A549 treated with Hydrocortisone at 1 μM for 4 hours (cell line): ENCODE measurements around the gene PPP1R14B. TPM values are rescaled to one million over a fixed set of nuclear protein-coding genes. Genes with fewer than 3 reads are reported as not detected.

Source experiments
- total RNA-seq: library from RNA; stranded (reverse); fragments of 200-300 nt; extraction: Qiagen RNA extraction; gene quantifications from 5 replicates; pipeline ENCODE4 v1.2.3, GENCODE V29; 2022

PPP1R14B gene, protein sequence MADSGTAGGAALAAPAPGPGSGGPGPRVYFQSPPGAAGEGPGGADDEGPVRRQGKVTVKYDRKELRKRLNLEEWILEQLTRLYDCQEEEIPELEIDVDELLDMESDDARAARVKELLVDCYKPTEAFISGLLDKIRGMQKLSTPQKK
- 195 to 381 TPM (median 360 TPM) in 5 replicates for total RNA-seq

DNA sequence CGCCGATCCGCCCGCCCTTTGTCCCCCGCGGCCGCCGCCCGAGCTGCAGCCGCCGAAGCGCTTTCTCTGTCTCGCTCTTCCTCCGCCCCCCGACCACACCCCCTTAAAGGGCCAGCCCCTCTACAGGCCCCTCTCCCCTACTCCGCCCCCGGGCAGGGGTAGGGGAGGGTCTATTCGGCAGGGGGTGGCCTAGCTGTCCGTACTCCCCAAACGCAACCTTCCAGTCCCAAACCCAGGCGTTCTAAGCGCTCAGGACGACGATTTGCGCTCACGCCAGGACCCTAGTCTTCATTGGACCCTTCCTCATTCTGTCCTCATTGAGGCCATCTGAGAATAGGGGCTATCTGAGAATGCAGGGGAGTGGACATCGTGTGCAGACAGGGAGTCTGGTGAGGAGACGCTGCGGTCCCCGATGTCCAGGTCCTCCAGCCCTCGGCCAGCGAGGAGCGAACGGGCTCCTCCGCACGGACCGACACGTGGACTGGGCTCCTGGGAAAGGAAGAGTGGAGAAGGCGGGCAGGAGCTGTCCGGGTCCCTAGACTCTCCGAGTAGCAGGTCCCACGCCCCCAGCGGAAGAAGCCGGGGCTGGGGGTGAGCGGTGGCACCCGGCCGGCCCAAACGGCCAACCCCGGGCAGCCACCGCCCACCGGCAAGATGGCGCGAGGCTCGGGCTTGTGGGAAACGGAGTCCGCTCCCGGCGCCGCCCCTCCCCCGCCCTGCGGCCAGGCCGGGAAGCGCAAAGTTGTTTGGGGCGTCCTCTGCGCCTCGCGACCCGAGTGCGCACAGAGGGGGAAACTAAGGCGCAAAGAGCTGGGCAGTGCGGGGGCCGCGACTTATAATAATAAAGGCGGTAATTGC is at the start of gene PPP1R14B:
Gene PPP1R14B (minus strand): TSS at position 73 of the 858 bp plus-strand sequence. CDS start 270 bp downstream, outside the sequence.

GRCh38 chr11:64291262-64291751 is 44.6 kb upstream of the PPP1R14B start, which contains the start of gene KCNK4:
Gene KCNK4 (plus strand): TSS chr11:64291302. CDS start chr11:64293019, 1,717 bp downstream.

GRCh38 chr11:64284962-64285884 is 38.5 kb upstream of the PPP1R14B start, which contains the start of gene GPR137:
Gene GPR137 (plus strand): TSS chr11:64285848. CDS start chr11:64286525, 677 bp downstream.

GRCh38 chr11:64284048-64284961 is 37.6 kb upstream of the PPP1R14B start, which contains the start of gene BAD:
Gene BAD (minus strand): TSS chr11:64284665. CDS start chr11:64284368, 297 bp downstream.

DNA sequence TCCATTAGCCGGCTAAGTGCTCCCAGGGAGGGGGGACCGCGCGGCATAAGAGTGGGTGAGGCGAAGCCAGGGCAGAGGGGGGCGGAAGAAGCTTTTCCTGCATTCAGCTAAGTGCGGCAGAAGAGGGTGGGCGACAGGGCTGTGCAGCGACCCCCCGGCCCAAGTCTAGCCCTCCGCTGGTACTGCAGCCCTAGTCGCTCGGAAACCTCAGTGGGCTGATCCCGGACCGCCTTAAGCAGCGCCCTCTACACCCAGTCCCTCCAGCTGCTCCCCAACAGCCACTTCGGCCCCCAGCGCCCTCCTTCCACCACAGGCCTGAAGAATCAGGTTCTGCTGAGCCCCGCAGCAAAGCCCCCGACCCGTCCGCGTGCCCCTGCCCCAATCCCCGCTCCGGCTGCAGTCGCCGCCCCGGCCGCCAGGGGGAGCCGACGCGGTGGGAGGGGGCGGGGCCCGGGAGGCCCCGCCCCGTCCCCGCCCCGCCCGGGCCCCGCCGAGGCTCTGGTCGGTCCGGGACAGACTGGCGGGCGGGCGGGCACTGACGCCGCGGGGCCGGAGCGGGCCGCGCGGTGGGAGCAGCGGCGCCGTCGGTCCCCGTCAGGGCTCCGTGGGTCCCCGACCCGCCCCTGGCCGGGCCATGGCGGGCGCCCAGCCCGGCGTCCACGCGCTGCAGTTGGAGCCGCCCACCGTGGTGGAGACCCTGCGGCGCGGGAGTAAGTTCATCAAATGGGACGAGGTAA is 4.4 kb upstream of the PPP1R14B start, which contains the start of gene PLCB3:
Gene PLCB3 (plus strand): TSS at position 515 of the 737 bp plus-strand sequence. CDS start 120 bp downstream, at position 635.

DNA sequence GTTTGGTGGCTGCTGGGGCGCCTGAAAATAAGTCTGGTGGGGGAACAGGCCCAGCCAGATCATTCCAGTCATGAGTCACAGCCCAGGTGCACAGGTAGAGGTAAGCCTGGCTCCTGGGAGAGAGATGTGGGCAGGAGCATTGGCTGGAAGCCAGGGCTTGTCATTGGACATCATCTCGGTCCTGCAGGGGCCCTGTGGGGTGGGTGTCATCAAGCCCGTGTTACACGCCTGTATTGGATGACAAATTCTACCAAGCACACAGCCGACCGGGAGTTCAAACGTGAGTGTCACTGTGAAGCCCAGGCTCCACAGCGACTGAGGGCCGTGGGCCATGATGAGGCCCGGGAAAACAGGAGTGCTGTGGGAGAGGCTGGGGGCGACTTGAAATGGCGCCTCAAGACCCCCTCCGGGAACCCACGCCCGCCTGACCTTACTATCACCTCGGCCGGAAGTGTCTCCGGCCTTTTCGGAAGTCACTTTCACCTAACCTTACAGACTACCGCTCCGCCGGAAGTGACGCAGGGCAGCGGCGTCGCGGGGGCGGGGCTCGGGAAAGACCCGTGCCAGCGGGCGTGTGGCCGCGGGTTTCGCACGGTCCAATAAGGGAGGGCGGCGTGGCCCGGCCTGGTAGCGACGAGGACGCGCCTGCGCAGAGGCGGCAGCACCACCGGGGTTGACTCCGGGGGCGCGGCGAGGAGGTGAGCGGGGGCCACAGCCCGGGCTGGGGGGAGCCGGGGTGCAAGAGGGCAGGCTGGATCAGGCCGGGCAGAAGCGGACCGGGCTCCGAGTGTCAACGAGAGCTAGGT is 6.1 kb downstream of the PPP1R14B start, which contains the start of gene FKBP2:
Gene FKBP2 (plus strand): TSS at position 661 of the 806 bp plus-strand sequence. CDS start 1,293 bp downstream, outside the sequence.

GRCh38 chr11:64233913-64234586 is 12.7 kb downstream of the PPP1R14B start, which contains the start of gene VEGFB:
Gene VEGFB (plus strand): TSS chr11:64234584. CDS start chr11:64234834, 250 bp downstream.

DNA sequence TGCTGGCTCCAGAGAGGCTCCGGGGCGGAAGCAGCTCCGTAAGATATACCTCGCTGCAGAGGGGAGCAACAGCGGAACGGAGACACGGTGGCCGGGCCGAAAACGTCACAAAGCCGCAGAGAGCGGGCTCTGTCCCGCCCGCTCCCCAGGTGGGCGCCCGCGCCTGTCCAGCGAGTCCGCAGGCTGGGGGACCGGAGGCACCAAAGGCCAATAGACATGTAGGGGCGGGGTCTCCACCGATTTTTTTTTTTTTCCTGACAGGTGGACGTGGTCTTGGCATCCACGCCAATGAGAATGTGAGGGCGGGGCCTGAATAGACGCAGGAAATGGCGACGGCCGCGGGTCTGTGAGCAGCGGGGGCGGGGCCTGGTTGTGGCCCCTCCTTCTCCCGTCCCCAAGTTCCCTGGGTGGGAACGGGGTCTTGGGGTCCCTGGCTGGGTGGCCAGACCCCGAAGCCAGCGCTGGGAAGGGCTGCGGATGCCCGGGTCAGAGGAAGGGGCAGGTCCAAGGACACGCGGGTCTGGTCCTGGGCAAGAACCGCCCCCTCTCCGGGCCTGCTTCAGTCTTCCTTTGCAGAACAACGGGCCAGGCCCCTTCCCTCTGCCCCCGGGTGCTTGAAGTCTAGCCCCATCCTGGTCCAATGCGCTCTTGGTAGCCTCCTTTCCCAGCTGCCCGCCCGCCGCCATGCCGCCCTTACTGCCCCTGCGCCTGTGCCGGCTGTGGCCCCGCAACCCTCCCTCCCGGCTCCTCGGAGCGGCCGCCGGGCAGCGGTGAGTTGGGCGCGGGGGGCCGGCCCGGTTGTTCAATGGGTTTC is 16.4 kb downstream of the PPP1R14B start, which contains the start of gene DNAJC4:
Gene DNAJC4 (plus strand): TSS at position 378 of the 814 bp plus-strand sequence. CDS start 307 bp downstream, at position 685.

GRCh38 chr11:64225608-64226506 is 20.9 kb downstream of the PPP1R14B start, which contains the start of the genes NUDT22 and TRPT1:
Gene NUDT22 (plus strand): TSS chr11:64226274. CDS start chr11:64226653, 379 bp downstream.
Gene TRPT1 (minus strand): TSS chr11:64226186. CDS start chr11:64225860, 326 bp downstream.

DNA sequence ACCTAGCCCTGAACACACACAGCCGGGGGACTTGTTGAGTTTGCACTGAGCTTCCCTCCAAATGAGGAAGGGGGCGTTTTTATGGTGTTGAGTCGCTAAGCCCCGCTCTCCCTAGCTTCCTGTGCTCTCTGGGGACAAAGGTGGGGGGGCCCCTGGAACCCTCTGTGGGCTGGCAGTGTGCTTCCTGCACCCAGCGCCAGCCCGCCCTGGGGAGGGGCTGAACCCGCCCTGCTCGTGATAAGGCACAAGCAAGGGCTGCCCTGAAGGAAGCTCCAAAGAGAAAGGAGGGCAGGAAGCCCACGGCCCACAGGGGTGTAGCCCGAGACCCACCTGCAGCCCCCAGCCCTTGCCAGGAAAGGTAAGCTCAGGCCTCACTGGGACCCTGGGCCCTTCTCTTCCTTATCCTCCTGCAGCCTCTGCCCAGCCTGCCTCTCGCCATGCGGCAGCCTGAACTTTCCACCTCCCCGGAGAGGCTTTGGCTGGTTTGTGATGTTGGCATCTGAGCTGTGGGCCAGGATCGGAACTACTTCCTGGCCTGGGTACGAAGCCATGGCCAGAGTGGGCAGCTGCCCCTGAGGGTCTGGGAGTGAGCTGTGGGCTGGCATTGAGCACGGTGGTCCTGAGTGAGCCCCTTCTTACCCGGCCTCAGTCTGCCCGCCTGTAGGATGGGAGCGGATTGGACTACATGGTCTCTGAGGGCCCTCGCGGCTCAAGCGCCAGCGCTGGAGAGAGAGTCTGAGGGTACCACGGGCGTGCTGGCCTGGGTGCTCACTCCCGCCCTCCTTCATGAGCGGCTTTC is 40.1 kb downstream of the PPP1R14B start, which contains the start of gene FERMT3:
Gene FERMT3 (plus strand): TSS at position 265 of the 799 bp plus-strand sequence. CDS start 644 bp downstream, outside the sequence.

Other genes with a start within 250 kb of the PPP1R14B start
- gene FLRT1, start 211.0 kb downstream of the PPP1R14B start, total RNA-seq, result 0.03 to 0.09 TPM (median 0.06 TPM) in 5 replicates
- 9.0 to 15.8 TPM (median 13.5 TPM) in 5 replicates for gene MACROD1, start 80.8 kb downstream of the PPP1R14B start, total RNA-seq
- gene STIP1, start 60.8 kb downstream of the PPP1R14B start, total RNA-seq, result 226 to 294 TPM (median 239 TPM) in 5 replicates
- 0.90 to 3.5 TPM (median 1.1 TPM) in 5 replicates for gene FERMT3, start 40.2 kb downstream of the PPP1R14B start, total RNA-seq
- 15.9 to 26.7 TPM (median 25.0 TPM) in 5 replicates for gene TRPT1, start 20.8 kb downstream of the PPP1R14B start, total RNA-seq
- 30.0 to 39.3 TPM (median 36.0 TPM) in 5 replicates for gene NUDT22, start 20.7 kb downstream of the PPP1R14B start, total RNA-seq
- 17.1 to 22.6 TPM (median 21.1 TPM) in 5 replicates for gene DNAJC4, start 16.4 kb downstream of the PPP1R14B start, total RNA-seq
- 32.7 to 53.8 TPM (median 47.9 TPM) in 5 replicates for gene VEGFB, start 12.4 kb downstream of the PPP1R14B start, total RNA-seq
- gene FKBP2, start 5.8 kb downstream of the PPP1R14B start, total RNA-seq, result 119 to 148 TPM (median 123 TPM) in 5 replicates
- gene PLCB3, start 4.6 kb upstream of the PPP1R14B start, total RNA-seq, result 16.8 to 23.4 TPM (median 20.3 TPM) in 5 replicates
- gene BAD, start 37.7 kb upstream of the PPP1R14B start, total RNA-seq, result 65.9 to 95.2 TPM (median 90.0 TPM) in 5 replicates
- gene GPR137, start 38.9 kb upstream of the PPP1R14B start, total RNA-seq, result 35.7 to 48.9 TPM (median 42.5 TPM) in 5 replicates
- 0.07 to 0.10 TPM in 2 of 5 replicates, not detected in the others for gene KCNK4, start 44.4 kb upstream of the PPP1R14B start, total RNA-seq
- 2.1 to 2.6 TPM (median 2.4 TPM) in 5 replicates for gene CATSPERZ, start 53.4 kb upstream of the PPP1R14B start, total RNA-seq
- 44.7 to 58.6 TPM (median 55.8 TPM) in 5 replicates for gene ESRRA, start 58.6 kb upstream of the PPP1R14B start, total RNA-seq
- 340 to 460 TPM (median 407 TPM) in 5 replicates for gene TRMT112, start 70.6 kb upstream of the PPP1R14B start, total RNA-seq
- 384 to 494 TPM (median 449 TPM) in 5 replicates for gene PRDX5, start 71.2 kb upstream of the PPP1R14B start, total RNA-seq
- 7.6 to 10.2 TPM (median 9.8 TPM) in 5 replicates for gene CCDC88B, start 93.3 kb upstream of the PPP1R14B start, total RNA-seq
- 56.9 to 64.6 TPM (median 62.6 TPM) in 5 replicates for gene RPS6KA4, start 112.2 kb upstream of the PPP1R14B start, total RNA-seq